Panc1 (cell line): ENCODE results near the gene UPK1B.

ENCODE experiments used
- POLR2AphosphoS5 ChIP-seq: IDR thresholded peaks from 2 replicates; pipeline ENCODE4 v1.6.1; 2012; ENCODE audit warnings: mild to moderate bottlenecking, low read depth, low read length, moderate library complexity
- TCF7L2 ChIP-seq: IDR thresholded peaks from 2 replicates; pipeline ENCODE4 v1.6.1; 2011; ENCODE audit warnings: mild to moderate bottlenecking, low read depth, low read length, inconsistent platforms
- TF ChIP-seq, protein P1 (sequence below): fragments of 450-650 bp; IDR thresholded peaks from 2 replicates; pipeline ENCODE4 v1.5.1; 2017; ENCODE audit warnings: mild to moderate bottlenecking
- TF ChIP-seq, protein P2 (sequence below), 2 experiments: IDR thresholded peaks; 2 replicates each; pipeline ENCODE4 v1.6.1; 2011 to 2012; ENCODE audit warnings: low read depth in 2 of 2, control low read depth in 1 of 2, low read length in 1 of 2, mild to moderate bottlenecking in 1 of 2, moderate library complexity in 1 of 2; ENCODE audit not compliant: insufficient read depth in 1 of 2

DNA sequence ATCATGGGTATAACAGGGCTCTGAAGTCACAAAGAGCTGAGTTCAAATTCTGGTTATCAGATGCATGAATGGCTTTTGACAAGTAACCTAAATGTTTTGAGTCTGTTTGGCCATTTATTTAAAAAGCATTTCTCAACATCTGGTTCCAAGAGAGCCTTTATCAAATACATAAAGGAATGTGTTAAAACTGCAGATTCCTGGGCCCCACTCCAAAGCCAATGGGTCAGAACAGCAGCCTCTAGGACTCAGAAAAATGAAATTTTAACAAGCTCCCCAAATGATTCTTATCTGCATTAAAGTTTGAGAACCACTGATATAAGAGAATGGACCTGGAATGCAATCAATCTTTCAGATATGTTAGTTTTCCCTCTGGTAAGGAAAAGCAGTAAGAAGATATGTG, 63.9 kb downstream of the UPK1B start:
- TF ChIP-seq, protein P1, sequence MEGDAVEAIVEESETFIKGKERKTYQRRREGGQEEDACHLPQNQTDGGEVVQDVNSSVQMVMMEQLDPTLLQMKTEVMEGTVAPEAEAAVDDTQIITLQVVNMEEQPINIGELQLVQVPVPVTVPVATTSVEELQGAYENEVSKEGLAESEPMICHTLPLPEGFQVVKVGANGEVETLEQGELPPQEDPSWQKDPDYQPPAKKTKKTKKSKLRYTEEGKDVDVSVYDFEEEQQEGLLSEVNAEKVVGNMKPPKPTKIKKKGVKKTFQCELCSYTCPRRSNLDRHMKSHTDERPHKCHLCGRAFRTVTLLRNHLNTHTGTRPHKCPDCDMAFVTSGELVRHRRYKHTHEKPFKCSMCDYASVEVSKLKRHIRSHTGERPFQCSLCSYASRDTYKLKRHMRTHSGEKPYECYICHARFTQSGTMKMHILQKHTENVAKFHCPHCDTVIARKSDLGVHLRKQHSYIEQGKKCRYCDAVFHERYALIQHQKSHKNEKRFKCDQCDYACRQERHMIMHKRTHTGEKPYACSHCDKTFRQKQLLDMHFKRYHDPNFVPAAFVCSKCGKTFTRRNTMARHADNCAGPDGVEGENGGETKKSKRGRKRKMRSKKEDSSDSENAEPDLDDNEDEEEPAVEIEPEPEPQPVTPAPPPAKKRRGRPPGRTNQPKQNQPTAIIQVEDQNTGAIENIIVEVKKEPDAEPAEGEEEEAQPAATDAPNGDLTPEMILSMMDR: no peak
- TF ChIP-seq TCF7L2: no peak
- TF ChIP-seq POLR2AphosphoS5: no peak
- TF ChIP-seq, protein P2, sequence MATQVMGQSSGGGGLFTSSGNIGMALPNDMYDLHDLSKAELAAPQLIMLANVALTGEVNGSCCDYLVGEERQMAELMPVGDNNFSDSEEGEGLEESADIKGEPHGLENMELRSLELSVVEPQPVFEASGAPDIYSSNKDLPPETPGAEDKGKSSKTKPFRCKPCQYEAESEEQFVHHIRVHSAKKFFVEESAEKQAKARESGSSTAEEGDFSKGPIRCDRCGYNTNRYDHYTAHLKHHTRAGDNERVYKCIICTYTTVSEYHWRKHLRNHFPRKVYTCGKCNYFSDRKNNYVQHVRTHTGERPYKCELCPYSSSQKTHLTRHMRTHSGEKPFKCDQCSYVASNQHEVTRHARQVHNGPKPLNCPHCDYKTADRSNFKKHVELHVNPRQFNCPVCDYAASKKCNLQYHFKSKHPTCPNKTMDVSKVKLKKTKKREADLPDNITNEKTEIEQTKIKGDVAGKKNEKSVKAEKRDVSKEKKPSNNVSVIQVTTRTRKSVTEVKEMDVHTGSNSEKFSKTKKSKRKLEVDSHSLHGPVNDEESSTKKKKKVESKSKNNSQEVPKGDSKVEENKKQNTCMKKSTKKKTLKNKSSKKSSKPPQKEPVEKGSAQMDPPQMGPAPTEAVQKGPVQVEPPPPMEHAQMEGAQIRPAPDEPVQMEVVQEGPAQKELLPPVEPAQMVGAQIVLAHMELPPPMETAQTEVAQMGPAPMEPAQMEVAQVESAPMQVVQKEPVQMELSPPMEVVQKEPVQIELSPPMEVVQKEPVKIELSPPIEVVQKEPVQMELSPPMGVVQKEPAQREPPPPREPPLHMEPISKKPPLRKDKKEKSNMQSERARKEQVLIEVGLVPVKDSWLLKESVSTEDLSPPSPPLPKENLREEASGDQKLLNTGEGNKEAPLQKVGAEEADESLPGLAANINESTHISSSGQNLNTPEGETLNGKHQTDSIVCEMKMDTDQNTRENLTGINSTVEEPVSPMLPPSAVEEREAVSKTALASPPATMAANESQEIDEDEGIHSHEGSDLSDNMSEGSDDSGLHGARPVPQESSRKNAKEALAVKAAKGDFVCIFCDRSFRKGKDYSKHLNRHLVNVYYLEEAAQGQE (IDR thresholded peaks at IDR 0.05; ENCODE audit: insufficient read depth in 1 of 2, low read depth in 2 of 2, low read length in 1 of 2): no peak
